GM19193 (cell line): ENCODE results near the gene PLK5.

Experiments used
- POLR2A ChIP-seq: IDR thresholded peaks from 4 replicates; pipeline ENCODE4 v1.6.1; 2011; ENCODE audit not compliant: insufficient read depth, insufficient read length; ENCODE audit errors: extremely low read depth

Gene PLK5

DNA sequence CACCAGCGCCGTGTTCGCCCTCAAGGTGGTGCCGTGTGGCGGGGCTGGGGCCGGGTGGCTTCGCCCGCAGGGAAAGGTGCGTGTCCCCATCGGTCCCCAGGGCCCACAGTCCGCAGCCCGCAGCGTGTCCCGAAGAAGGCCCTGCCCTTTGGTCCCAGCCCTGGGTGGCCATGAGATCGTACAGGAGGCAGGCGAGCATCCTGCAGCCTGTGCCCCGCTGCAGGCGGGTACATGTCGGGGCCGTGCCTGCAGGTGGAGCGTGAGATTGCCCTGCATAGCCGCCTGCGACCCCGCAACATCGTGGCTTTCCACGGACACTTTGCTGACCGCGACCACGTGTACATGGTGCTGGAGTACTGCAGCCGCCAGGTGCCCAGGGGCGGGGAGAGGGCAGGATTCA is 1.5 kb downstream of the PLK5 start:
- TF ChIP-seq POLR2A = no peak

DNA sequence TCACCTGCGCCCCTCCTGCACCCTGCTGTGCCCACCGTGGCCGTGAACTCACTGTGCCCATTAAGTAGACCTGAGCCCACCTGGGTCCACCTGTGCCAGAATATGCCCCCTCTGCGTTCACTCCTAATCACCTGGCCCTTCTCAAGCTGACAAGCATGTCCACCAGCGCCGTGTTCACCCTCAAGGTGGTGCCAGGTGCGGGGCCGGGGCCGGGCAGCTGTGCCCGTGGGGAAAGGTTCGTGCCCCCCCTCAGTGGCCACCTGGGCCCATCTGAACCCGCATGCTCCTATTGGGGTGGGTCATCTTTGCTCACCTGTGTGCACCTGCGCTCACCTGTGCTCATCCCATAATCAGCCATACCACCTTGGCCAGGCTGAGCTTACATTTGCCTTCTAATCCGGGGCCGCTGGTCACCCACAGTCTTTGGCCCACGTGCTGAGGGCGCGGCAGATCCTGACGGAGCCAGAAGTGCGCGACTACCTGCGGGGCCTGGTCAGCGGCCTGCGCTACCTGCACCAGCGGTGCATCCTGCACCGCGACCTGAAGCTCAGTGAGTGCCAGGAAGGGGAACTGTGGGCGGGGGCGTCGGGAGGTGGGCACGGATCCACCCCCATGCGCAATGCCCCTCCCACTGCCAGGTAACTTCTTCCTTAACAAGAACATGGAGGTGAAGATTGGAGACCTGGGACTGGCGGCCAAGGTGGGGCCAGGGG is 2.3 kb downstream of the PLK5 start:
- TF ChIP-seq POLR2A = no peak

DNA sequence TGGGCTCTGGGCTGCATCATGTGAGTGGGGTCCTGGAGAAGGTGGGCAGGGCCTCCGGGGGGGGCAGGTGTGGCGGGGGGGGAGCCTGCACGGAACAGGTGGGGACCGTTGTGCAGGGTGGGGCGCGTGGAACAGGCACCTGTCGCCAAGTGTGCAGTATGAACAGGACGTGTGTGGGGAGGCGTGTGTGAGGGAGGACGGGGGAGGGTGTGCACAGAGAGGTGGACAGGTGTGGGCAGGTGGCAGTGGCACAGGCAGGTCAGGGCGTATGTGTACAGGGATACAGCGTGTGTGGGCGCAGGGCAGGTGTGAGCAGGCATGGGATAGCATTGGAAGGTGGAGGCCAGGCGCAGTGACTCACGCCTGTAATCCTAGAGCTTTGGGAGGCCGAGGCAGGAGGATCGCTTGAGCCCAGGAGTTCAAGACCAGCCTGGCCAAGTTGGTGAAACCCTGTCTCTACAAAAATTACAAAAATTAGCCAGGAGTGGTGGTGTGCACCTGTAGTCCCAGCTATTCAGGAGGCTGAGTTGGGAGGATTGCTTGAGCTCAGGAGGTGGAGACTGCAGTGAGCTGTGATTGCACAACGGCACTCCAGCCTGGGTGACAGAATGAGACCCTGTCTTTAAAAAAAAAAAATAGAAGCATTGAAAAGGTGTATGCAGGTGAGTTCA is 3.2 kb downstream of the PLK5 start:
- no peak for TF ChIP-seq POLR2A

DNA sequence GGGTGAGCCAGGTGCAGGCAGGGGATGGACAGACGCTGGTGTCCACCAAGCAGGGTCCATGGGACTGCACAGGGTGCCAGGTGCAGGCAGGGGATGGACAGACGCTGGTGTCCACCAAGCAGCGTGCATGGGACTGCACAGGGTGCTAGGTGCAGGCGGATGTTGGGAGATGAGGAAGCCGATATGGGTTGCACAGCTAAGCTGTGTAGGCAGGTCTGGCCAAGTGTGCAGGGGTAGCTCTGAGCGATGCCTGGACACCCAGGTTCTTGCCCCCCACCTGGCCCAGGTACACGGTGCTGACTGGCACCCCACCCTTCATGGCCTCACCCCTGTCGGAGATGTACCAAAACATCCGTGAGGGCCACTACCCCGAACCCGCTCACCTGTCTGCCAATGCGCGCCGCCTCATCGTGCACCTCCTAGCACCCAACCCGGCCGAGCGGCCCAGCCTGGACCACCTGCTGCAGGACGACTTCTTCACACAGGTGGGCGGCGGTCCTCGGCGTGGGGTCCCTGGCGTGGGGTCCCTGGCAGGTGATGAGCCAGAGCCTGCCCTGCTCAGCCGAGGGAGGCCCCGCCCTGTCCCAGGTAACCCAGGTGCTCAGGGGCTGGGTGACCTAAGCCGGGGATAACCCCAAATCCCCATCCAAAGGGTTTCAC is 3.9 kb downstream of the PLK5 start:
- no peak for TF ChIP-seq POLR2A

DNA sequence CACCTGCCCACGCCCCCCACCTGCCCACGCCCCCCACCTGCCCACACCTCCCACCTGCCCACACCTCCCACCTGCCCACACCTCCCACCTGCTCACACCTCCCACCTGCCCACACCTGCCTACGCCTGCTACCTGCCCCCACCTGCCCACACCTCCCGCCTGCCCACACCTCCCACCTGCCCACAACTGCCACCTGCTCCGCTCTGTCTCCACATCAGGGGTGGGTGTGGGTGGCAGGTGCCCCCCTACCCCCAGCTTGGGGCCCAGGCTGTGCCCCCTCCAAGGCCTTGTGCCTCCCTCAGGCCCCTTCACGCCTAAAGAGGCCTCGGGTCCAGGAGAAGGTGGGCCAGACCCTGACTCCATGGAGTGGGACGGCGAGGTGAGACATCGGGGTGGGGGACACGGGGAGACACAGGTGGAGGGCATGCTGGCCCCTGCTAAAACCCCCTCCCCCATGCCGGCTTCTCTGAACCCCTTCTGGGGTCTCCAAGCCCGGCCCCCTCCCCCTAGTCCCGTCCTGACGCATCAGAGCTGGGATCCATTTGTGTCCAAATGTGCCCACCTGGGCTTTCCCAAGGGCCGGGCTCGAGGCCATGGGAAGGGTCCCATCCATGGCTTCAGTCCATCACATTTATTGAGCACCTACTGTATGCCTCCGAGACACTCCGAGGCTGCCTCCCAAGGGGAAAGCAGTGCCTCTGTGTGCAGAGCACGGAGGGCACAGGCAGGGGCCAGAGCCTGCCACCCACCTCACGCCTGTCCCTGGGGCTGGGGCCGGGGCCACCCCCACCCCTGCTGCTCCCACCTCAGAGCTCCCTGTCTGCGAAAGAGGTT is 4.9 kb downstream of the PLK5 start:
- no peak for TF ChIP-seq POLR2A

DNA sequence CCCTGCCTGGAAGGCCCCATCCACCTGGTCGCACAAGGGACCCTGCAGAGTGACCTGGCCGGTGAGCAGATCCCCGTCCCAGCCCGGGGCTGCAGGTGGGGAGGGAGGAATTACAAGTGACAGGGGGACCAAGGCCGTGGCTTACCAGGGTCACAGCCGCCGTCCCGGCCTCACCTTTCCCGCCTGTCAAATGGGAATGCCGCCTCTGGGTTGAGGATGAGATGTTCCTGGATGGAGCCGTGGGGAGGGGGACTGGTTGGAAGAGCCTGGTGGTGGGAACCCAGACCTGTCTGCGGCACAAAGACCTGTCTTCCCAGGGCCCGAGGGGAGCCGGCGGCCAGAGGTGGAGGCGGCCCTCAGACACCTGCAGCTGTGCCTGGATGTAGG is 5.5 kb downstream of the PLK5 start:
- TF ChIP-seq POLR2A = no peak

DNA sequence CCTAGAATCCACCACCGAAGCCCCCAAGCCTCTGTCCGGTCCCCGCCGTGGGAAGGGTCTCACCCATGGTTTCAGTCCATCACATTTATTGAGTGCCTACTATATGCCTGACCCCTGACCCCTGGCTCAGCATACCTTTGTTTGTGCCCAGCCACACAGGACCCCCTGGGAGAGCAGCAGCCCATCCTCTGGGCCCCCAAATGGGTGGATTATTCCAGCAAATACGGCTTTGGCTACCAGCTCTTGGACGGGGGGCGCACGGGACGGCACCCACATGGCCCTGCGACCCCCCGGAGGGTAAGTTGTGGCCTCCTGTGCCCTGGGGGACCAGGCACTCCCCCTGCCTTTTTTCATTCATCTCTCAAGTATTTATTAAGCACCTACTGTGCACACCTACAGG is 7.7 kb downstream of the PLK5 start:
- TF ChIP-seq POLR2A = no peak

DNA sequence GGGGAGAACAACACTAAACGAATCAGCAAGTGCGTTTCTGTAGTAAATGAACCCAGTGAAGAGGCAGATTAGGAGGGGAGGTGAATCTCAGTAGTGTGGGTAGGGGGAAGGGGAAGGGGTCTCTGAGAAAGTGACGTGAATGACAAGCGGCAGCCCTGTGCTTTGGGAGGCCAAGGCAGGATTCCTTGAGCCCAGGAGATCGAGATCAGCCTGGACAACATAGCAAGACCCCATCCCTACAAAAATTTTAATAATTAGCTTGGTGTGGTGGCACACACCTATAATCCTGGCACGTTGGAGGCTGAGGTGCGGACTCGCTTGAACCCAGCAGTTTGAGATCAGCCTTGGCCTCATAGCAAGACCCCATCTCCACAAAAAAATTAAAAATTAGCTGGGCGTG is 8.1 kb downstream of the PLK5 start:
- TF ChIP-seq POLR2A = no peak

DNA sequence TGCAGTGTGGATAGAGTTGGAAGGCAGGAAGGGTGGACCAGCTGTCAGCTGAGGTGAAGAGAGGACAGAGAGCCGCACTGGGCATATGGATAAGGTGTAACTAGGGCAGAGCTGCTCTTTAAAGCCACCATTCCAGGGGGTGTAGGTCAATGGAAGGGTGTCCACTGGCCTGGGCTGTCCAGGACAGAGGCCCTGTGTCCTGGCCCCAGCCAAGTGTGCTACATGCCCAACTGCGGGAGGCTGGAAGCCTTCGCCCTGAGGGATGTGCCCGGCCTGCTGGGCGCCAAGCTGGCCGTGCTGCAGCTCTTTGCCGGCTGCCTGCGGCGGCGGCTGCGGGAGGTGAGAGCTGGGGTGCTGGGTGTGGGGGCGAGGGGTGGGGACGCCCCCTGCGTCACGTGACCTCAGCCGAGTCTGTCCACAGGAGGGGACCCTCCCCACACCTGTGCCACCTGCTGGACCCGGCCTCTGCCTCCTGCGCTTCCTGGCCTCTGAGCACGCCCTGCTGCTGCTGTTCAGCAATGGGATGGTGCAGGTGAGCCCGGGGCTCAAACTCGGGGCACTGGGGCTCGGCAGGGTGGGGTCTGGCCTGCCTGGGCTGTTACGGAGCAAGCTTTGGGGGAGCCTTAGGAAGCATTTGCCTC is 9.8 kb downstream of the PLK5 start:
- TF ChIP-seq POLR2A = no peak

DNA sequence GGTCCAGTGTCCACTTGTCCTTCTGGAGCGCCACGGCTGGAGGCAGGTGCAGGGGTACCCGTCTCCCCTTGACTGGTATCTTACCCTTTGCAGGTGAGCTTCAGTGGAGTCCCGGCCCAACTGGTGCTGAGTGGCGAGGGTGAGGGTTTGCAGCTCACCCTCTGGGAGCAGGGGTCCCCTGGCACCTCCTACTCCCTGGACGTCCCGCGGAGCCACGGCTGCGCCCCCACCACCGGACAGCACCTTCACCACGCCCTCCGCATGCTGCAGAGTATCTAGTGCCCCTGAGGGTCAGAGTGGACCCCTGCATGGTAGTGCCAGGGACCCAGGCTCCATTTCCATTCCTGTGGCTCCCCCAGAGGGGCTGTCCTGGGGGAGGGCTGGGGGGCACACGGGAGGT is 11.1 kb downstream of the PLK5 start:
- TF ChIP-seq POLR2A = no peak

DNA sequence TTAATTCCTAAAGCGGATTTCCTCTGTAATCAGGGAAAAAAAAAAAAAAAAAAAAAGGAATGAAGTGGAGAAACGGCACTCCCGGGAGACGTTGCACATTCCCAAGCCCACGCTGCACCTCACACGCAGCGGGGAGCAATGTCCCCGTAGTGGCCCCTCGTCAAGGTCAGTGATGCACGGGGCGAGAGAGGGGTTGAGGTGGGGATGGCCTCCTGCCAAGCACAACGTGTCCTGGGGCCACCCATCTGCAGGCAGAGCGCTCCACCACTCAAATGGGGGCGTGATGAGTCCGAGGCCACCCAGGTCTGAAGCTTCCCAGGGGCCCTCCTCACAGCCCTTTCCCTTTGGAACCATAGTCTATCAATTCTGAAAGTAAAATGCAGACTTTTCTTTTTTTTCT is 15.1 kb downstream of the PLK5 start:
- no peak for TF ChIP-seq POLR2A

DNA sequence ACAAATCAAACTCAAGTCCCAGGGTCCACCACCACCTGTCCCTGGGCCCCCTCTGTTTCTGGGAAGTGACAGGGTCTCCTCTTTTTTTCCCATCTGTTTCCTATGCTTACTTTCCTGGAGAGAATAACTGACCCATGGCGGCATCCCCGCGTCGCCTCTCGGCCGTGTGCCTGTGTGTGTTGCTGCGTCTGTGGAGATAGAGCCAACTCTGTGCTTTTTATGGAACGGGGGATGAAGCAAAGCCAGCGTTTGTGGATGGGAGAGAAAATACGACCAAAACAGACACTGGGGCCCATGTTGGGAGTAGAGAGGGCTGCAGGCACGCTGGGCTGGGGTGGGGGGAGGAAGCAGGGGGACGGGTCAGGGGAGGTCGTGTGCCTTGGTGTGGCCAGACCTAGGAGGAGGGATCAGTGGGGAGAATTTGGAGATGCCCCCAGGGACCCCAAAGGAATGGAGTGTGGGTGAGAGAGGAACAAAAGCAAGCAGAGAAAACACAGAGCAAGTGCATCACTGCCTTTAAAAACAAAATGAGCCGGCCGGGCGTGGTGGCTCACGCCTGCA is 16.6 kb downstream of the PLK5 start:
- TF ChIP-seq POLR2A = no peak

DNA sequence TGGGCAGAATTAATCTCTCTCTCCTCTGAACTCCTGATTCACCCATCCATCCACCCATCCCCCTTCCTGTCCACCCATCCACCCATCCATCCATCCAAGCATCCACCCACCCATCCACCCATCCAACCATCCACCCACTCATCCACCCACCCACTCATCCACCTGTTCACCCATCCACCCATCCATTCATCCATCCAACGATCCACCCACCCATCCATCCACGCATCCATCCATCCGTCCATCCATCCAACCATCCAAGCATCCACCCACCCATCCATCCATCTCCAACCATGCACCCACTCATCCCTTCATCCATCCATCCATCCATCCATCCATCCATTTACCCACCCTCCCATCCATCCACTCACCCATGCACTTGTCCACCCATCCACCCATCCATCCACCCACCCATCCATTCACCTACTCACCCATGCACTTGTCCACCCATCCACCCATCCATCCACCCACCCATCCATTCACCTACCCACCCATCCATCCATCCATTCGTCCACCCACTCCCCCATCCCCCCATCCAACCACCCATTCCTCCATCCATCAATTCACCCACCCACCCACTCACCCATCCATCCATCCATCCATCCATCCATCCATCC is 25.6 kb downstream of the PLK5 start:
- TF ChIP-seq POLR2A = no peak

DNA sequence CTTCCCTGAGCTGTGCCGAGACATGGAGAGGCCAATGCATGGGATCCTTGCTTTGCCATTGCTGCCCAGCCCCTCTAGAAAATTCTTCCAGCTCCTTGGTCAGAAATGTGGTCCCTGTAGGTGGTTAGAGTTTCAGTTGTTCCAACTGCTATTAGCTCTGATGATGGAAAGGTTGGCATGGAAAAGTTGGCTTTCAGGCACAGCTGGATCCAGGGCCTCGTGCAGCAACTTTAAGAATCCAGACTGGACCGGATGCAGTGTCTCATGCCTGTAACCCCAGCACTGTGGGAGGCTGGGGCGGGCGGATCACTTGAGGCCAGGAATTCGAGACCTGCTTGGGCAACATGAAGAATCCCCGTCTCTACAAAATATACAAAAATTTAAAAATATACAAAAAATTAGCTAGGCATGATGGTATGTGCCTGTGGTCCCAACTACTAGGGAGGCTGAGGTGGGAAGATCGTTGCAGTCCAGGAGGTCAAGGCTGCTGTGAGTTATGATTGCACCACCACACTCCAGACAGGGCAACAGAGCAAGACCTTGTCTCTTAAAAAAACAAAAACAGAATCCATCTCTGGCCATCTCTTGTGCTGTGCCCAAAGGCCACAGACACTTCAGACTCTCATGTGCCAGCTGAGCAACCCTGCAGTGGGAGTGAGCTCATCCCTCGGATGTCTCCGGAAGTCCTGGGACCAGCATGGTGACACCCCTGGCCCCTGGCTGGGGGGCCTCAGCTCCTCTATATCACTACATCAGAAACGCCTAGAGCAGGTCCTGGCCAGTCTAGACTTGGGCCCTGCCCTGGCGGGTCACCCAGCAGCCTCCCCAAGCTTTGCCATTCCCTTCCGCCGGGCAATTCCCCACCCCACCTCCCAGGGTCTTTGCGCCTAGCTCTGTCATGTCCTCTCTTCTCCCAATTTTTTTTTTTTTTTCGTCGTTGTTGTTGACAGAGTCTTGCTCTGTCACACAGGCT is 27.5 kb downstream of the PLK5 start:
- no peak for TF ChIP-seq POLR2A

DNA sequence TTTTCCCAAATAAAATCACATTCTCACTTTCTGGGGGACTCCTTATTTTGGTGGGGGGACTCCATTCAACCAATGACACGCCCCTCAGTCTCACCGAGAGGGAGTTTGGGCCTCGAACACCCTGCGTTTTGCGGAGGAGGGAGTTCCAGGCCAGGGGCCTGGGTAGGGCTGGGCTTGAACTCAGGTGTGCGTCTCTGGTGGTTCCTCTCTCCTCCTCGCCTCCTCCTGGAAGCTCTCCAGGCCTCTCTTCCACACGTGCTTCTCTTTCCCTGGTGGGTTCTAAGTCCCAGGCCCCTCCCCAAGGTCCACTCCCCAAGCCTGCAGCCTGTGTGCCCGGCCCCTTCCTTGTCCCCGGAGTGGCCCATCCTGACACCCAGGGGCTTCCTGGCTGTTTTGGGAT is 29.5 kb downstream of the PLK5 start:
- TF ChIP-seq POLR2A = no peak
